ENCODE results near the gene MAP3K14.

GRCh38 chr17:45231481-45232116 lies 85.2 kb downstream of the MAP3K14 start:
- TF ChIP-seq, protein P1, sequence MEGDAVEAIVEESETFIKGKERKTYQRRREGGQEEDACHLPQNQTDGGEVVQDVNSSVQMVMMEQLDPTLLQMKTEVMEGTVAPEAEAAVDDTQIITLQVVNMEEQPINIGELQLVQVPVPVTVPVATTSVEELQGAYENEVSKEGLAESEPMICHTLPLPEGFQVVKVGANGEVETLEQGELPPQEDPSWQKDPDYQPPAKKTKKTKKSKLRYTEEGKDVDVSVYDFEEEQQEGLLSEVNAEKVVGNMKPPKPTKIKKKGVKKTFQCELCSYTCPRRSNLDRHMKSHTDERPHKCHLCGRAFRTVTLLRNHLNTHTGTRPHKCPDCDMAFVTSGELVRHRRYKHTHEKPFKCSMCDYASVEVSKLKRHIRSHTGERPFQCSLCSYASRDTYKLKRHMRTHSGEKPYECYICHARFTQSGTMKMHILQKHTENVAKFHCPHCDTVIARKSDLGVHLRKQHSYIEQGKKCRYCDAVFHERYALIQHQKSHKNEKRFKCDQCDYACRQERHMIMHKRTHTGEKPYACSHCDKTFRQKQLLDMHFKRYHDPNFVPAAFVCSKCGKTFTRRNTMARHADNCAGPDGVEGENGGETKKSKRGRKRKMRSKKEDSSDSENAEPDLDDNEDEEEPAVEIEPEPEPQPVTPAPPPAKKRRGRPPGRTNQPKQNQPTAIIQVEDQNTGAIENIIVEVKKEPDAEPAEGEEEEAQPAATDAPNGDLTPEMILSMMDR (IDR thresholded peaks at IDR 0.05; ENCODE audit: low read depth, low read length, poor library complexity, severe bottlenecking), result peak; percentile 32
- TF ChIP-seq EZH2phosphoT487 (IDR thresholded peaks at IDR 0.05; ENCODE audit: borderline replicate concordance, low read length), result no peak

Data from DOHH2 (cell line).